K562 (cell line): ENCODE results near the gene NCOA1. TPM values are rescaled to one million over a fixed set of nuclear protein-coding genes. Genes with fewer than 3 reads are reported as not detected.

Experiments used
- ATAC-seq: fragments of 200-7000 bp; cut with Tn5 transposase; 3 replicates; pipeline ENCODE4 v1.9.1; 2020; ENCODE audit warnings: moderate library complexity
- BruUV-seq: library from RNA; stranded (reverse); fragments of 400-500 nt; replicated peaks from 2 replicates; lab custom pipeline; 2021; lab: Mats Ljungman, UMichigan
- CTCF ChIA-PET: fragments of 300-600 bp; formaldehyde crosslinking; extraction: SDS; loops from one replicate; lab custom pipeline; 2021; ENCODE audit warnings: low intra/inter-chr PET ratio; lab: Yijun Ruan, JAX
- POLR2A ChIA-PET: fragments of 300-600, 350-650 bp; sonication (Branson Sonifier 250); formaldehyde crosslinking; extraction: SDS; loops from one replicate; lab custom pipeline; 2021; ENCODE audit warnings: antibody characterized with exemption, inconsistent platforms; lab: Yijun Ruan, JAX
- DNase-seq, 4 experiments: peaks; one replicate each; pipeline versions ENCODE4 v3.0.0 to v3.0.0-alpha.2; 2011 to 2018; ENCODE audit warnings: low spot score in 3 of 4, mixed read lengths in 3 of 4; ENCODE audit errors: extremely low read depth in 1 of 4
- FAIRE-seq: peaks from 2 replicates; lab custom pipeline; 2011; peaks lifted over from hg19 to GRCh38; lab: Jason Lieb, UNC
- H2AFZ ChIP-seq: 2 replicates; pipeline ENCODE4 v1.6.0; 2011; ENCODE audit warnings: low read depth, low read length, control low read depth, inconsistent platforms
- H3K27ac ChIP-seq: fragments of 200-600 bp; 3 replicates; pipeline ENCODE4 v1.8.0; 2011; ENCODE audit warnings: low read depth, mild to moderate bottlenecking, control low read depth, inconsistent platforms, low read length, moderate library complexity, mixed read lengths; ENCODE audit errors: extremely low read depth
- H3K27me3 ChIP-seq, 2 experiments: fragments of 300-600 bp in 1 of 2; 2 replicates in 1 of 2; 3 replicates in 1 of 2; pipeline versions ENCODE4 v1.6.0 to v1.8.0; 2011; ENCODE audit warnings: inconsistent platforms in 2 of 2, low read length in 2 of 2, mild to moderate bottlenecking in 1 of 2, mixed read lengths in 1 of 2, moderate library complexity in 1 of 2; ENCODE audit not compliant: control insufficient read depth in 2 of 2, insufficient read depth in 2 of 2
- H3K36me3 ChIP-seq: fragments of 300-600 bp; 3 replicates; pipeline ENCODE4 v1.8.0; 2011; ENCODE audit warnings: mild to moderate bottlenecking, low read length, inconsistent platforms; ENCODE audit not compliant: control insufficient read depth, insufficient read depth
- H3K4me1 ChIP-seq, 2 experiments: fragments of 200-600 bp in 1 of 2; replicated peaks in 1 of 2; 2 replicates in 1 of 2; 3 replicates in 1 of 2; pipeline versions ENCODE4 v1.5.1 to v1.8.0; 2011; ENCODE audit warnings: inconsistent platforms in 2 of 2, low read length in 2 of 2, mild to moderate bottlenecking in 1 of 2, mixed read lengths in 1 of 2, moderate library complexity in 1 of 2; ENCODE audit not compliant: control insufficient read depth in 2 of 2, insufficient read depth in 2 of 2
- H3K4me2 ChIP-seq: 2 replicates; pipeline ENCODE4 v1.6.1; 2011; ENCODE audit warnings: low read length, control low read depth, inconsistent platforms, mixed read lengths; ENCODE audit not compliant: insufficient read depth
- H3K4me3 ChIP-seq: fragments of 200-600 bp; sonication (generic), shearing (Covaris generic); 2 replicates; pipeline ENCODE4 v1.5.1; 2016; ENCODE audit warnings: control low read depth, inconsistent platforms
- H3K79me2 ChIP-seq: fragments of 200-600 bp; 3 replicates; pipeline ENCODE4 v1.8.0; 2011; ENCODE audit warnings: low read length, inconsistent platforms; ENCODE audit not compliant: control insufficient read depth, insufficient read depth
- H3K9ac ChIP-seq, 2 experiments: 2 replicates each; pipeline versions ENCODE4 v1.6.0 to v1.6.1; 2011; ENCODE audit warnings: low read depth in 2 of 2, low read length in 2 of 2, control low read depth in 1 of 2, inconsistent platforms in 1 of 2, mild to moderate bottlenecking in 1 of 2, mixed read lengths in 1 of 2; ENCODE audit not compliant: insufficient read depth in 1 of 2
- H3K9me1 ChIP-seq: one replicate; pipeline ENCODE4 v1.6.0; 2011; ENCODE audit warnings: inconsistent platforms, mild to moderate bottlenecking, low read length, moderate library complexity; ENCODE audit not compliant: control insufficient read depth, insufficient read depth
- H3K9me3 ChIP-seq: replicated peaks from 2 replicates; pipeline ENCODE4 v1.5.1; 2011; ENCODE audit warnings: low read depth, low read length, inconsistent platforms; ENCODE audit not compliant: control insufficient read depth, insufficient read depth
- H4K20me1 ChIP-seq: replicated peaks from 2 replicates; pipeline ENCODE4 v1.6.1; 2011; ENCODE audit warnings: low read length, inconsistent platforms, mixed read lengths; ENCODE audit not compliant: control insufficient read depth, insufficient read depth
- ARID1B ChIP-seq: fragments of 450-650 bp; IDR thresholded peaks from 2 replicates; pipeline ENCODE4 v1.6.1; 2016; ENCODE audit warnings: antibody characterized with exemption, mild to moderate bottlenecking, inconsistent platforms
- CTBP1 ChIP-seq: fragments of 450-650 bp; IDR thresholded peaks from 2 replicates; pipeline ENCODE4 v1.6.1; 2016; ENCODE audit warnings: borderline replicate concordance
- DNMT1 ChIP-seq: fragments of 450-650 bp; IDR thresholded peaks from 2 replicates; pipeline ENCODE4 v1.6.1; 2016; ENCODE audit warnings: antibody characterized with exemption, mild to moderate bottlenecking
- SPI1 ChIP-seq: IDR thresholded peaks from 2 replicates; pipeline ENCODE4 v1.6.1; 2011; ENCODE audit warnings: low read depth, low read length, control low read depth, borderline replicate concordance
- UBTF ChIP-seq, 2 experiments: IDR thresholded peaks; 2 replicates each; pipeline ENCODE4 v1.6.1; 2012; ENCODE audit warnings: improper control_type of control experiment in 2 of 2, low read depth in 2 of 2, low read length in 2 of 2, borderline replicate concordance in 1 of 2
- WGBS: fragments of 100-300 bp; shearing (Covaris generic); methylation state at CpG from one replicate; pipeline ENCODE4 v1.1.6; 2016; ENCODE audit warnings: low coverage, mixed read lengths; ENCODE audit not compliant: insufficient coverage; ENCODE audit errors: missing lambda C conversion rate; 5-methylcytosine and 5-hydroxymethylcytosine counted together
- in situ Hi-C: fragments of 300-500 bp; cut with MboI; formaldehyde crosslinking; loops from 4 replicates; pipeline ENCODE4 v1.15.0; 2018; ENCODE audit warnings: inconsistent platforms, mixed read lengths
- intact Hi-C: fragments of 100-400 bp; cut with micrococcal nuclease; formaldehyde crosslinking; loops from 2 replicates; pipeline ENCODE4 v1.14.2; 2022
- polyA plus RNA-seq, 8 experiments: library from polyadenylated mRNA; depleted of rRNA in 4 of 8; stranded (reverse) in 5 of 8; unstranded in 3 of 8; fragments of >200 nt; fragmentation: Nextera tagmentation in 2 of 8; fragmentation: Illumina TruSeq in 1 of 8; extraction: Ambion mirVana in 2 of 8; extraction: Trizol in 1 of 8; gene quantifications; 2 replicates each; pipeline versions ENCODE4 v1.2.1 to v1.2.3, GENCODE V29; 2011 to 2014; ENCODE audit warnings: inconsistent platforms in 1 of 8, missing spikeins in 1 of 8
- total RNA-seq, 7 experiments: library from RNA; depleted of rRNA in 6 of 7; stranded (reverse); fragments of >200 nt in 6 of 7; fragmentation: Illumina TruSeq in 2 of 7; extraction: Trizol in 2 of 7; gene quantifications; 2 replicates each; pipeline versions ENCODE4 v1.2.1 to v1.2.3, GENCODE V29; 2011 to 2021; ENCODE audit warnings: low replicate concordance in 1 of 7
- TF ChIP-seq, protein P1 (sequence below): sonication (generic); IDR thresholded peaks from 2 replicates; pipeline ENCODE4 v1.6.1; 2016
- TF ChIP-seq, protein P2 (sequence below): fragments of 200-800 bp; sonication (Bioruptor generic); IDR thresholded peaks from 2 replicates; pipeline ENCODE4 v1.6.1; 2016; ENCODE audit warnings: missing genetic modification characterization, missing compliant biosample characterization

Gene NCOA1
- total and polyA plus RNA-seq, 9 of the 15 experiments (the other 6 are each of a cell fraction or from before 2014, with no cell fraction given): 4.9 to 25.7 (median 17.0) TPM

GRCh38 chr2:24632172-24632571 is 141.1 kb downstream of the NCOA1 start:
- in situ Hi-C loops: no loop called here
- peak; percentile 52 for ATAC-seq
- no peaks in the 10 kb centered on the region for H3K9me3 ChIP-seq
- ChIA-PET CTCF (interaction anchor here (0.6 kb wide), 1 partner anchor 184 kb away, joined by 3 read pairs; no protein-coding TSS in a partner anchor), POLR2A (interaction anchor here (0.7 to 1.2 kb wide), 4 partner anchors 8 to 864 kb away, joined by 3 read pairs; no protein-coding TSS in a partner anchor)
- no peak overlapping the region for H2AFZ ChIP-seq
- no peaks in the 10 kb centered on the region for H3K36me3 ChIP-seq
- peaks cover 0 to 4% of the 10 kb centered on the region in 2 experiments; a peak in 2 of 5 replicates for H3K4me1 ChIP-seq
- H3K79me2 ChIP-seq: peaks cover 10% of the 10 kb centered on the region; the same call in 2 of the 3 replicates
- no TSS peak for BruUV-seq
- H3K4me3 ChIP-seq: no peak overlapping the region
- no peaks in the 10 kb centered on the region for H4K20me1 ChIP-seq
- H3K9me1 ChIP-seq: no peaks in the 10 kb centered on the region
- no peaks in the 10 kb centered on the region for H3K27me3 ChIP-seq
- WGBS: 9% methylated on average over 1 of the region's 1 CpG
- no peak for TF ChIP-seq ARID1B
- TF ChIP-seq DNMT1: no peak
- TF ChIP-seq SPI1: peak; percentile 73; the same call in 1 of the 2 replicates
- TF ChIP-seq UBTF (IDR thresholded peaks at IDR 0.05; ENCODE audit: borderline replicate concordance in 1 of 2, low read depth in 2 of 2, low read length in 2 of 2): no peak
- TF ChIP-seq, protein P1, sequence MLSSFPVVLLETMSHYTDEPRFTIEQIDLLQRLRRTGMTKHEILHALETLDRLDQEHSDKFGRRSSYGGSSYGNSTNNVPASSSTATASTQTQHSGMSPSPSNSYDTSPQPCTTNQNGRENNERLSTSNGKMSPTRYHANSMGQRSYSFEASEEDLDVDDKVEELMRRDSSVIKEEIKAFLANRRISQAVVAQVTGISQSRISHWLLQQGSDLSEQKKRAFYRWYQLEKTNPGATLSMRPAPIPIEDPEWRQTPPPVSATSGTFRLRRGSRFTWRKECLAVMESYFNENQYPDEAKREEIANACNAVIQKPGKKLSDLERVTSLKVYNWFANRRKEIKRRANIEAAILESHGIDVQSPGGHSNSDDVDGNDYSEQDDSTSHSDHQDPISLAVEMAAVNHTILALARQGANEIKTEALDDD: peak; percentile 69
- TF ChIP-seq CTBP1: 0 out of 2 replicates have a peak, but pooled peaks have one; percentile 29
- TF ChIP-seq, protein P2, sequence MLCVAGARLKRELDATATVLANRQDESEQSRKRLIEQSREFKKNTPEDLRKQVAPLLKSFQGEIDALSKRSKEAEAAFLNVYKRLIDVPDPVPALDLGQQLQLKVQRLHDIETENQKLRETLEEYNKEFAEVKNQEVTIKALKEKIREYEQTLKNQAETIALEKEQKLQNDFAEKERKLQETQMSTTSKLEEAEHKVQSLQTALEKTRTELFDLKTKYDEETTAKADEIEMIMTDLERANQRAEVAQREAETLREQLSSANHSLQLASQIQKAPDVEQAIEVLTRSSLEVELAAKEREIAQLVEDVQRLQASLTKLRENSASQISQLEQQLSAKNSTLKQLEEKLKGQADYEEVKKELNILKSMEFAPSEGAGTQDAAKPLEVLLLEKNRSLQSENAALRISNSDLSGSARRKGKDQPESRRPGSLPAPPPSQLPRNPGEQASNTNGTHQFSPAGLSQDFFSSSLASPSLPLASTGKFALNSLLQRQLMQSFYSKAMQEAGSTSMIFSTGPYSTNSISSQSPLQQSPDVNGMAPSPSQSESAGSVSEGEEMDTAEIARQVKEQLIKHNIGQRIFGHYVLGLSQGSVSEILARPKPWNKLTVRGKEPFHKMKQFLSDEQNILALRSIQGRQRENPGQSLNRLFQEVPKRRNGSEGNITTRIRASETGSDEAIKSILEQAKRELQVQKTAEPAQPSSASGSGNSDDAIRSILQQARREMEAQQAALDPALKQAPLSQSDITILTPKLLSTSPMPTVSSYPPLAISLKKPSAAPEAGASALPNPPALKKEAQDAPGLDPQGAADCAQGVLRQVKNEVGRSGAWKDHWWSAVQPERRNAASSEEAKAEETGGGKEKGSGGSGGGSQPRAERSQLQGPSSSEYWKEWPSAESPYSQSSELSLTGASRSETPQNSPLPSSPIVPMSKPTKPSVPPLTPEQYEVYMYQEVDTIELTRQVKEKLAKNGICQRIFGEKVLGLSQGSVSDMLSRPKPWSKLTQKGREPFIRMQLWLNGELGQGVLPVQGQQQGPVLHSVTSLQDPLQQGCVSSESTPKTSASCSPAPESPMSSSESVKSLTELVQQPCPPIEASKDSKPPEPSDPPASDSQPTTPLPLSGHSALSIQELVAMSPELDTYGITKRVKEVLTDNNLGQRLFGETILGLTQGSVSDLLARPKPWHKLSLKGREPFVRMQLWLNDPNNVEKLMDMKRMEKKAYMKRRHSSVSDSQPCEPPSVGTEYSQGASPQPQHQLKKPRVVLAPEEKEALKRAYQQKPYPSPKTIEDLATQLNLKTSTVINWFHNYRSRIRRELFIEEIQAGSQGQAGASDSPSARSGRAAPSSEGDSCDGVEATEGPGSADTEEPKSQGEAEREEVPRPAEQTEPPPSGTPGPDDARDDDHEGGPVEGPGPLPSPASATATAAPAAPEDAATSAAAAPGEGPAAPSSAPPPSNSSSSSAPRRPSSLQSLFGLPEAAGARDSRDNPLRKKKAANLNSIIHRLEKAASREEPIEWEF (CRISPR knock-in tag): no peak
- no peak for FAIRE-seq
- intact Hi-C loops: no loop called here
- H3K9ac ChIP-seq: no peak overlapping the region
- no peak overlapping the region for H3K4me2 ChIP-seq
- DNase-seq: no peak
- no peak overlapping the region for H3K27ac ChIP-seq
